Hematopoietic multipotent progenitor cell treated with erythropoietin and hydrocortisone succinate and interleukin-3 and kit ligand, for 4 days (in vitro differentiated cells): ENCODE data around the gene RINT1.
"Not testable (repeated sequence)": the region's sequence is repeated elsewhere in the genome, so short reads cannot be mapped to it uniquely, and the experiment has no call there.

ENCODE experiments used
- DNase-seq: peaks from one replicate; pipeline ENCODE4 v3.0.0-alpha.2; 2015

Gene RINT1

GRCh38 chr7:105531792-105532671 is at the start of gene RINT1:
Gene RINT1, plus strand, starts transcription at chr7:105532201. Its CDS starts 115 bp downstream, at chr7:105532316.
- DNase-seq: peak; percentile 97

- DNase-seq: peak; percentile 55
Measured at GRCh38 chr7:105487579-105488571, 44.1 kb upstream of the RINT1 start.

GRCh38 chr7:105489409-105489808 is 42.6 kb upstream of the RINT1 start:
- DNase-seq: no peak

- no peak for DNase-seq
Measured at GRCh38 chr7:105493196-105493922, 38.6 kb upstream of the RINT1 start.

GRCh38 chr7:105493923-105494315 is 38.1 kb upstream of the RINT1 start:
- no peak for DNase-seq

- no peak for DNase-seq
Measured at GRCh38 chr7:105496521-105496920, 35.5 kb upstream of the RINT1 start.

- no peak for DNase-seq
Measured at GRCh38 chr7:105497016-105497415, 35.0 kb upstream of the RINT1 start.

- DNase-seq: no peak
Measured at GRCh38 chr7:105502173-105502572, 29.8 kb upstream of the RINT1 start.

GRCh38 chr7:105512415-105512814 is 19.6 kb upstream of the RINT1 start:
- no peak for DNase-seq

GRCh38 chr7:105512926-105513526 is 19.0 kb upstream of the RINT1 start:
- DNase-seq: no peak

GRCh38 chr7:105515610-105516009 is 16.4 kb upstream of the RINT1 start:
- not testable (repeated sequence) for DNase-seq

GRCh38 chr7:105519353-105519752 is 12.6 kb upstream of the RINT1 start:
- DNase-seq: no peak

GRCh38 chr7:105520620-105521019 is 11.4 kb upstream of the RINT1 start:
- DNase-seq: not testable (repeated sequence)

GRCh38 chr7:105521027-105521716 is 10.8 kb upstream of the RINT1 start:
- DNase-seq: peak; percentile 84

GRCh38 chr7:105521717-105522463 is 10.1 kb upstream of the RINT1 start, which contains the start of gene PUS7:
Gene PUS7, minus strand, starts transcription at chr7:105522271. Its CDS starts 13,759 bp downstream, at chr7:105508512.
- DNase-seq: peak; percentile 96

- not testable (repeated sequence) for DNase-seq
Measured at GRCh38 chr7:105524423-105524822, 7.6 kb upstream of the RINT1 start.

GRCh38 chr7:105524840-105525239 is 7.2 kb upstream of the RINT1 start:
- DNase-seq: no peak

GRCh38 chr7:105527737-105528136 is 4.3 kb upstream of the RINT1 start:
- DNase-seq: not testable (repeated sequence)

- DNase-seq: no peak
Measured at GRCh38 chr7:105530126-105530525, 1.9 kb upstream of the RINT1 start.

- no peak for DNase-seq
Measured at GRCh38 chr7:105530546-105530945, 1.5 kb upstream of the RINT1 start.
